ENCODE measurements around the gene TOM1L2.
"Not testable (repeated sequence)": the region's sequence is repeated elsewhere in the genome, so short reads cannot be mapped to it uniquely, and the experiment has no call there.

The TOM1L2 gene

DNA sequence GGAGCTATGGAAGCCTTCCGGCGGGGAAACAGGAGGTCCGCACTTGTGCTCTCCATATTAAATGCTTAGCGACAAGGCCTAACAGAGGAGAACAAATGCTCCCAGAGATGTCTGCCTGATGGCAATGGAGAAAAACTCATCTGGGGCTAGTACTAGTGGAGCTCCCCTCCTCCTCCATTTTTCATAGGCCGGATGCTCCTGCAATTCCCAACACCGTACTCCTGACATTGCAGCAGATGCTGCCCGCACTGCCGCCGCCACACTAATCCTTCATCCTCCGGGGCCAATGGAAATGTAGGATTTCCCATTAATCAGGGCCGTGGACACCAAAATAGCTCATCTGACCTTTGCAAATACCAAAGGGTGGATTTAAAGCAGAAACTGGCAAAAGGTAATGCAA, 27.5 kb downstream of the TOM1L2 start:
- no peak overlapping the region for H3K27ac ChIP-seq
- TF ChIP-seq CTCF (IDR thresholded peaks at IDR 0.05) (no peak), ZFX (IDR thresholded peaks at IDR 0.05; ENCODE audit: borderline replicate concordance) (no peak)

- TF ChIP-seq CTCF (IDR thresholded peaks at IDR 0.05) (no peak), ZFX (IDR thresholded peaks at IDR 0.05; ENCODE audit: borderline replicate concordance) (no peak)
- no peak overlapping the region for H3K27ac ChIP-seq
These were observed 28.0 kb downstream of the TOM1L2 start for GRCh38 chr17:17944242-17944641.

- H3K27ac ChIP-seq, result peak overlapping the region; percentile 56
- TF ChIP-seq CTCF (IDR thresholded peaks at IDR 0.05) (no peak), ZFX (IDR thresholded peaks at IDR 0.05; ENCODE audit: borderline replicate concordance) (no peak)
These were observed 28.8 kb downstream of the TOM1L2 start for GRCh38 chr17:17943281-17943984.

DNA sequence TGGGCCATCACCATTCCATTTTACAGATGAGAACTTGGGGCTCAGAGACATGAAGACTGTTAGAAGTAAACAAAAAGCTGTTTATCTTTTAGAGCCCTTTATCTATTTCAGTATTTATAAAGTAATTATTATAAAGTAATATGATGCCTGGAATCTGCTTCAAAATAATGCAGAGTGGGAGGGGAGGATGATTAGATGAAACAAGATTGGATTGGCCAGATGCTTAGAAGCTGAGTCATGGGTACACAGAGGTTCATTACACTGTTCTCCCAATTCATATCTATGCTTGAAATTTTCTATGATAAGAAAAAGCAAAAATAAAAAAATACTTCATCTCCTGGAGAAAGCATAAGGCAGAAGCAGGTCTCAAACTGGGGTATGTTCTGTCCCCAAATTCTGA, 29.4 kb downstream of the TOM1L2 start:
- H3K27ac ChIP-seq, result peak overlapping the region; percentile 56

GRCh38 chr17:17941015-17941414, 31.2 kb downstream of the TOM1L2 start:
- TF ChIP-seq ZFX (IDR thresholded peaks at IDR 0.05; ENCODE audit: borderline replicate concordance) (no peak), CTCF (IDR thresholded peaks at IDR 0.05) (no peak)
- H3K27ac ChIP-seq, result no peak overlapping the region

More for the DNA sequence above, 29.4 kb downstream of the TOM1L2 start:
- TF ChIP-seq ZFX (IDR thresholded peaks at IDR 0.05; ENCODE audit: borderline replicate concordance), result no peak
- no peak for TF ChIP-seq CTCF (IDR thresholded peaks at IDR 0.05)

GRCh38 chr17:17940441-17940911, 31.7 kb downstream of the TOM1L2 start:
- TF ChIP-seq CTCF (IDR thresholded peaks at IDR 0.05), result no peak
- no peak for TF ChIP-seq ZFX (IDR thresholded peaks at IDR 0.05; ENCODE audit: borderline replicate concordance)
- no peak overlapping the region for H3K27ac ChIP-seq

DNA sequence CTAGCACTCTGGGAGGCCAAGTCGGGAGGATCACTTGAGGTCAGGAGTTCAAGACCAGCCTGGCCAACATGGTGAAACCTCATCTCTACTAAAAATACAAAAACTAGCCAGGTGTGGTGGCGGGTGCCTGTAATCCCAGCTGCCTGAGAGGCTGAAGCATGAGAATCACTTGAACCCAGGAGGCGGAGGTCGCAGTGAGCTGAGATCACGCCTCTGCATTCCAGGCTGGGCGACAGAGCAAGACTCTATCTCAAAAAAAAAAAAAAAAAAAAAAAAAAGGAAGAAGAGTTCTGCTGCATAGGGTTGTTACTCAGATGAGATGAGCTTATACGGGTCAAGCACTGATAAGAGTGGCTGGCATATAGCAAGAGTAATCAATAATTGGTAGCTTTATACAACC, 32.3 kb downstream of the TOM1L2 start:
- not testable (repeated sequence) for H3K27ac ChIP-seq

Data from 22Rv1 (cell line).